ENCODE measurements around the gene STX19.

Gene STX19

GRCh38 chr3:94070341-94070911 lies 42.0 kb upstream of the STX19 start:
- TF ChIP-seq REPIN1 (tag by site-specific recombination; IDR thresholded peaks at IDR 0.05; ENCODE audit: low read depth) (no peak), ZNF768 (tag by site-specific recombination; IDR thresholded peaks at IDR 0.05) (no peak), ZBTB6 (tag by site-specific recombination; IDR thresholded peaks at IDR 0.05) (no peak), MEIS1 (CRISPR knock-in tag; IDR thresholded peaks at IDR 0.05; ENCODE audit: borderline replicate concordance) (no peak), PRDM4 (tag by site-specific recombination; IDR thresholded peaks at IDR 0.05) (no peak), PRDM1 (tag by site-specific recombination; IDR thresholded peaks at IDR 0.05) (0 out of 2 replicates have a peak, but pooled peaks have one; percentile 46), ZNF211 (tag by site-specific recombination; IDR thresholded peaks at IDR 0.05; ENCODE audit: low read depth) (no peak)
- H3K4me3 ChIP-seq (ENCODE audit: low read depth, low read length) = no peak overlapping the region
- POLR2A ChIA-PET = no interaction called here
- no peaks in the 10 kb centered on the region for H3K9me3 ChIP-seq (ENCODE audit: control insufficient read depth, insufficient read depth, low read depth, low read length)
- CTCF ChIA-PET = interaction anchor here (0.7 to 1.8 kb wide), 4 partner anchors 9 to 69 kb away, joined by 3 to 7 read pairs (median 4); no protein-coding TSS in a partner anchor
- no peak overlapping the region for H3K27ac ChIP-seq (ENCODE audit: extremely low read depth, low read depth, low read length)
- H3K36me3 ChIP-seq (ENCODE audit: control insufficient read depth in 2 of 2, insufficient read depth in 1 of 2, low read length in 2 of 2) = peaks cover 0 to 39% of the 10 kb centered on the region in 2 experiments; a peak in 1 of 3 replicates
- no peaks in the 10 kb centered on the region for H3K4me1 ChIP-seq (ENCODE audit: control insufficient read depth, insufficient read depth, low read length)

GRCh38 chr3:94069194-94069813 lies 40.9 kb upstream of the STX19 start:
- Histone ChIP-seq H3K4me1 (ENCODE audit: control insufficient read depth, insufficient read depth, low read length) (no peaks in the 10 kb centered on the region), H3K9me3 (ENCODE audit: control insufficient read depth, insufficient read depth, low read depth, low read length) (no peaks in the 10 kb centered on the region), H3K4me3 (ENCODE audit: low read depth, low read length) (no peak overlapping the region), H3K36me3 (ENCODE audit: control insufficient read depth in 2 of 2, insufficient read depth in 1 of 2, low read length in 2 of 2) (peaks cover 0 to 39% of the 10 kb centered on the region in 2 experiments; a peak in 1 of 3 replicates), H3K27ac (ENCODE audit: extremely low read depth, low read depth, low read length) (no peak overlapping the region)
- ChIA-PET CTCF (interaction anchor here (0.5 to 1.8 kb wide), 17 partner anchors 10 to 164 kb away, joined by 3 to 7 read pairs (median 4); no protein-coding TSS in a partner anchor), POLR2A (no interaction called here)
- TF ChIP-seq KLF8 (tag by site-specific recombination; IDR thresholded peaks at IDR 0.05) (no peak), ZNF654 (tag by site-specific recombination; IDR thresholded peaks at IDR 0.05; ENCODE audit: low read depth) (peak; percentile 55)

- CTCF ChIA-PET = interaction anchor here (0.8 to 1.3 kb wide), 3 partner anchors 15 to 96 kb away, joined by 3 to 5 read pairs (median 3); no protein-coding TSS in a partner anchor
- Histone ChIP-seq H3K36me3 (ENCODE audit: control insufficient read depth in 2 of 2, insufficient read depth in 1 of 2, low read length in 2 of 2) (peaks cover 0 to 28% of the 10 kb centered on the region in 2 experiments; a peak in 1 of 3 replicates), H3K4me3 (ENCODE audit: low read depth, low read length) (no peak overlapping the region), H3K9me3 (ENCODE audit: control insufficient read depth, insufficient read depth, low read depth, low read length) (no peaks in the 10 kb centered on the region), H3K4me1 (ENCODE audit: control insufficient read depth, insufficient read depth, low read length) (no peaks in the 10 kb centered on the region), H3K27ac (ENCODE audit: extremely low read depth, low read depth, low read length) (no peak overlapping the region)
- POLR2A ChIA-PET = no interaction called here
- TF ChIP-seq CTCF (tag by site-specific recombination; IDR thresholded peaks at IDR 0.05) (no peak), ZNF416 (tag by site-specific recombination; IDR thresholded peaks at IDR 0.05) (no peak), SP3 (tag by site-specific recombination; IDR thresholded peaks at IDR 0.05) (no peak), ZNF37A (tag by site-specific recombination; IDR thresholded peaks at IDR 0.05) (no peak), ZNF114 (tag by site-specific recombination; IDR thresholded peaks at IDR 0.05) (no peak), ZNF76 (tag by site-specific recombination; IDR thresholded peaks at IDR 0.05; ENCODE audit: borderline replicate concordance, low read depth) (no peak), ZNF24 (tag by site-specific recombination; IDR thresholded peaks at IDR 0.05) (no peak), ZNF112 (tag by site-specific recombination; IDR thresholded peaks at IDR 0.05) (no peak), ZNF530 (tag by site-specific recombination; IDR thresholded peaks at IDR 0.05; ENCODE audit: low read depth) (no peak), ZSCAN23 (tag by site-specific recombination; IDR thresholded peaks at IDR 0.05) (no peak), KLF10 (tag by site-specific recombination; IDR thresholded peaks at IDR 0.05) (no peak), ZNF266 (tag by site-specific recombination; IDR thresholded peaks at IDR 0.05; ENCODE audit: low read depth) (no peak), ZNF132 (tag by site-specific recombination; IDR thresholded peaks at IDR 0.05; ENCODE audit: borderline replicate concordance) (no peak), ZNF404 (tag by site-specific recombination; IDR thresholded peaks at IDR 0.05) (no peak), ZNF354C (tag by site-specific recombination; IDR thresholded peaks at IDR 0.05; ENCODE audit: borderline replicate concordance, low read depth) (no peak)
These were observed 38.4 kb upstream of the STX19 start for GRCh38 chr3:94066506-94067500.
